HFFc6 (cell line): ENCODE measurements around the gene AKR7A2. TPM values are rescaled to one million over a fixed set of nuclear protein-coding genes. Genes with fewer than 3 reads are reported as not detected.
A peak's percentile ranks its signal among the peaks of the same experiment; 100 is the strongest.
"Not testable (repeated sequence)": the region's sequence is repeated elsewhere in the genome, so short reads cannot be mapped to it uniquely, and the experiment has no call there.

Experiments
- DNase-seq: peaks from one replicate; pipeline ENCODE4 v3.0.0-alpha.2; 2018
- H3K27ac Mint-ChIP-seq: 2 replicates; pipeline ENCODE4 v1.8.0; 2020; ENCODE audit warnings: mild to moderate bottlenecking, mixed read lengths
- H3K27me3 Mint-ChIP-seq: 2 replicates; pipeline ENCODE4 v1.8.0; 2021; ENCODE audit warnings: mild to moderate bottlenecking, moderate library complexity, mixed read lengths; ENCODE audit not compliant: insufficient read depth
- H3K36me3 Mint-ChIP-seq: 2 replicates; pipeline ENCODE4 v1.8.0; 2021; ENCODE audit warnings: low read depth, mixed read lengths
- H3K4me1 Mint-ChIP-seq: 2 replicates; pipeline ENCODE4 v1.8.0; 2020; ENCODE audit warnings: low read depth, mixed read lengths
- H3K4me3 Mint-ChIP-seq: 2 replicates; pipeline ENCODE4 v1.8.0; 2020; ENCODE audit warnings: mild to moderate bottlenecking, moderate library complexity, mixed read lengths
- H3K9me3 Mint-ChIP-seq: 2 replicates; pipeline ENCODE4 v1.8.0; 2020; ENCODE audit warnings: mild to moderate bottlenecking, mixed read lengths
- CTCF ChIP-seq: fragments of 200-600 bp; sonication (generic); IDR thresholded peaks from 2 replicates; pipeline ENCODE4 v1.5.0; 2021; ENCODE audit warnings: antibody characterized with exemption, mild to moderate bottlenecking
- total RNA-seq, 6 experiments: library from RNA; stranded (reverse); fragmentation: NEBNext Ultra II Directional; extraction: Animal tissue kit (Norgen Biotek cat#: 25700); gene quantifications; 2 replicates in 1 of 6; 3 replicates in 5 of 6; pipeline ENCODE4 v1.2.3, GENCODE V29; 2021

AKR7A2 gene
- total RNA-seq, 6 experiments from 2014 or later, result 62.8 to 74.2 (median 69.4) TPM

GRCh38 chr1:19269427-19270342, 42.3 kb downstream of the AKR7A2 start:
- TF ChIP-seq CTCF, result peak; percentile 71
- H3K36me3 Mint-ChIP-seq, H3K4me1 Mint-ChIP-seq, H3K4me3 Mint-ChIP-seq, H3K9me3 Mint-ChIP-seq, H3K27ac Mint-ChIP-seq, H3K27me3 Mint-ChIP-seq: not testable (repeated sequence)
- DNase-seq, result peak; percentile 32

GRCh38 chr1:19268445-19268844, 43.5 kb downstream of the AKR7A2 start:
- peaks cover 7% of the 10 kb centered on the region; the same call in 1 of the 2 replicates for H3K4me1 Mint-ChIP-seq
- no peaks in the 10 kb centered on the region; the same call in 1 of the 2 replicates for H3K36me3 Mint-ChIP-seq
- DNase-seq, result no peak

GRCh38 chr1:19262744-19263143, 49.2 kb downstream of the AKR7A2 start:
- Mint-ChIP-seq H3K4me1 (peaks cover 19% of the 10 kb centered on the region), H3K4me3 (no peak overlapping the region), H3K27ac (no peak overlapping the region), H3K9me3 (no peaks in the 10 kb centered on the region), H3K27me3 (no peaks in the 10 kb centered on the region), H3K36me3 (peaks cover 5% of the 10 kb centered on the region; the same call in 1 of the 2 replicates)
- DNase-seq, result no peak
- TF ChIP-seq CTCF, result no peak

More at GRCh38 chr1:19268445-19268844, 43.5 kb downstream of the AKR7A2 start:
- H3K27ac Mint-ChIP-seq, result no peak overlapping the region
- no peak overlapping the region for H3K4me3 Mint-ChIP-seq
- peaks cover 4% of the 10 kb centered on the region; the same call in 1 of the 2 replicates for H3K27me3 Mint-ChIP-seq
- peaks cover 3% of the 10 kb centered on the region; the same call in 1 of the 2 replicates for H3K9me3 Mint-ChIP-seq
- TF ChIP-seq CTCF, result no peak

GRCh38 chr1:19262047-19262446, 49.9 kb downstream of the AKR7A2 start:
- H3K27me3 Mint-ChIP-seq, result no peaks in the 10 kb centered on the region; the same call in 1 of the 2 replicates
- H3K4me3 Mint-ChIP-seq, result no peak overlapping the region
- DNase-seq, result no peak
- peaks cover 23% of the 10 kb centered on the region for H3K4me1 Mint-ChIP-seq
- peaks cover 10% of the 10 kb centered on the region; the same call in 1 of the 2 replicates for H3K36me3 Mint-ChIP-seq
- H3K27ac Mint-ChIP-seq, result no peak overlapping the region
- no peaks in the 10 kb centered on the region for H3K9me3 Mint-ChIP-seq
- TF ChIP-seq CTCF, result no peak

- no peak for TF ChIP-seq CTCF
These were observed 51.5 kb downstream of the AKR7A2 start for GRCh38 chr1:19260211-19261138.

More at GRCh38 chr1:19260211-19261138, 51.5 kb downstream of the AKR7A2 start:
- Mint-ChIP-seq H3K4me1 (peaks cover 27% of the 10 kb centered on the region), H3K27ac (peak overlapping the region; percentile 85), H3K27me3 (peaks cover 2% of the 10 kb centered on the region), H3K4me3 (peak overlapping the region; percentile 57; the same call in 1 of the 2 replicates), H3K9me3 (no peaks in the 10 kb centered on the region), H3K36me3 (peaks cover 12% of the 10 kb centered on the region; the same call in 1 of the 2 replicates)
- peak; percentile 92 for DNase-seq
